GM18870 (cell line): ENCODE data around the gene NEK6.

ENCODE experiments used
- ATAC-seq: cut with Tn5 transposase; IDR thresholded peaks from one replicate; pipeline ENCODE4 v1.9.1; 2021; ENCODE audit warnings: moderate library complexity; ENCODE audit not compliant: unreplicated experiment

NEK6 gene

GRCh38 chr9:124392254-124392870, 134.6 kb downstream of the NEK6 start:
- no peak for ATAC-seq

GRCh38 chr9:124392871-124393460, 135.2 kb downstream of the NEK6 start:
- no peak for ATAC-seq

GRCh38 chr9:124394167-124394566, 136.4 kb downstream of the NEK6 start:
- no peak for ATAC-seq

- ATAC-seq = no peak
These were observed 136.8 kb downstream of the NEK6 start for GRCh38 chr9:124394596-124394995.

GRCh38 chr9:124395826-124396225, 138.1 kb downstream of the NEK6 start:
- ATAC-seq = no peak

- ATAC-seq = no peak
These were observed 140.6 kb downstream of the NEK6 start for GRCh38 chr9:124398191-124398935.

- no peak for ATAC-seq
These were observed 141.7 kb downstream of the NEK6 start for GRCh38 chr9:124399323-124399967.

- ATAC-seq = no peak
These were observed 142.5 kb downstream of the NEK6 start for GRCh38 chr9:124399968-124400940.
